K562 (cell line): ENCODE results near the gene LMTK2. TPM values are rescaled to one million over a fixed set of nuclear protein-coding genes. Genes with fewer than 3 reads are reported as not detected.

Experiments
- ATAC-seq: fragments of 200-7000 bp; cut with Tn5 transposase; 3 replicates; pipeline ENCODE4 v1.9.1; 2020; ENCODE audit warnings: moderate library complexity
- BruUV-seq: library from RNA; stranded (reverse); fragments of 400-500 nt; replicated peaks from 2 replicates; lab custom pipeline; 2021; lab: Mats Ljungman, UMichigan
- CTCF ChIA-PET: fragments of 300-600 bp; formaldehyde crosslinking; extraction: SDS; loops from one replicate; lab custom pipeline; 2021; ENCODE audit warnings: low intra/inter-chr PET ratio; lab: Yijun Ruan, JAX
- POLR2A ChIA-PET: fragments of 300-600, 350-650 bp; sonication (Branson Sonifier 250); formaldehyde crosslinking; extraction: SDS; loops from one replicate; lab custom pipeline; 2021; ENCODE audit warnings: antibody characterized with exemption, inconsistent platforms; lab: Yijun Ruan, JAX
- DNase-seq, 4 experiments: peaks; one replicate each; pipeline versions ENCODE4 v3.0.0 to v3.0.0-alpha.2; 2011 to 2018; ENCODE audit warnings: low spot score in 3 of 4, mixed read lengths in 3 of 4; ENCODE audit errors: extremely low read depth in 1 of 4
- FAIRE-seq: peaks from 2 replicates; lab custom pipeline; 2011; peaks lifted over from hg19 to GRCh38; lab: Jason Lieb, UNC
- H2AFZ ChIP-seq: 2 replicates; pipeline ENCODE4 v1.6.0; 2011; ENCODE audit warnings: low read depth, low read length, control low read depth, inconsistent platforms
- H3K27ac ChIP-seq: fragments of 200-600 bp; 3 replicates; pipeline ENCODE4 v1.8.0; 2011; ENCODE audit warnings: low read depth, mild to moderate bottlenecking, control low read depth, inconsistent platforms, low read length, moderate library complexity, mixed read lengths; ENCODE audit errors: extremely low read depth
- H3K27me3 ChIP-seq, 2 experiments: fragments of 300-600 bp in 1 of 2; 2 replicates in 1 of 2; 3 replicates in 1 of 2; pipeline versions ENCODE4 v1.6.0 to v1.8.0; 2011; ENCODE audit warnings: inconsistent platforms in 2 of 2, low read length in 2 of 2, mild to moderate bottlenecking in 1 of 2, mixed read lengths in 1 of 2, moderate library complexity in 1 of 2; ENCODE audit not compliant: control insufficient read depth in 2 of 2, insufficient read depth in 2 of 2
- H3K36me3 ChIP-seq: fragments of 300-600 bp; 3 replicates; pipeline ENCODE4 v1.8.0; 2011; ENCODE audit warnings: mild to moderate bottlenecking, low read length, inconsistent platforms; ENCODE audit not compliant: control insufficient read depth, insufficient read depth
- H3K4me1 ChIP-seq, 2 experiments: fragments of 200-600 bp in 1 of 2; replicated peaks in 1 of 2; 2 replicates in 1 of 2; 3 replicates in 1 of 2; pipeline versions ENCODE4 v1.5.1 to v1.8.0; 2011; ENCODE audit warnings: inconsistent platforms in 2 of 2, low read length in 2 of 2, mild to moderate bottlenecking in 1 of 2, mixed read lengths in 1 of 2, moderate library complexity in 1 of 2; ENCODE audit not compliant: control insufficient read depth in 2 of 2, insufficient read depth in 2 of 2
- H3K4me2 ChIP-seq: 2 replicates; pipeline ENCODE4 v1.6.1; 2011; ENCODE audit warnings: low read length, control low read depth, inconsistent platforms, mixed read lengths; ENCODE audit not compliant: insufficient read depth
- H3K4me3 ChIP-seq: fragments of 200-600 bp; sonication (generic), shearing (Covaris generic); 2 replicates; pipeline ENCODE4 v1.5.1; 2016; ENCODE audit warnings: control low read depth, inconsistent platforms
- H3K79me2 ChIP-seq: fragments of 200-600 bp; 3 replicates; pipeline ENCODE4 v1.8.0; 2011; ENCODE audit warnings: low read length, inconsistent platforms; ENCODE audit not compliant: control insufficient read depth, insufficient read depth
- H3K9ac ChIP-seq, 2 experiments: 2 replicates each; pipeline versions ENCODE4 v1.6.0 to v1.6.1; 2011; ENCODE audit warnings: low read depth in 2 of 2, low read length in 2 of 2, control low read depth in 1 of 2, inconsistent platforms in 1 of 2, mild to moderate bottlenecking in 1 of 2, mixed read lengths in 1 of 2; ENCODE audit not compliant: insufficient read depth in 1 of 2
- H3K9me1 ChIP-seq: one replicate; pipeline ENCODE4 v1.6.0; 2011; ENCODE audit warnings: inconsistent platforms, mild to moderate bottlenecking, low read length, moderate library complexity; ENCODE audit not compliant: control insufficient read depth, insufficient read depth
- H3K9me3 ChIP-seq: replicated peaks from 2 replicates; pipeline ENCODE4 v1.5.1; 2011; ENCODE audit warnings: low read depth, low read length, inconsistent platforms; ENCODE audit not compliant: control insufficient read depth, insufficient read depth
- H4K20me1 ChIP-seq: replicated peaks from 2 replicates; pipeline ENCODE4 v1.6.1; 2011; ENCODE audit warnings: low read length, inconsistent platforms, mixed read lengths; ENCODE audit not compliant: control insufficient read depth, insufficient read depth
- ARID4B ChIP-seq: sonication (generic); formaldehyde crosslinking; IDR thresholded peaks from 2 replicates; pipeline ENCODE4 v1.8.0; 2022; ENCODE audit warnings: mild to moderate bottlenecking, missing genetic modification reagents
- CUX1 ChIP-seq: fragments of 200-800 bp; sonication (Bioruptor generic); IDR thresholded peaks from 2 replicates; pipeline ENCODE4 v1.6.1; 2016; ENCODE audit warnings: missing genetic modification characterization, missing compliant biosample characterization
- MNT ChIP-seq, 2 experiments: fragments of 450-650 bp; conservative IDR thresholded peaks; 2 replicates each; pipeline ENCODE4 v1.6.1; 2017; ENCODE audit warnings: mild to moderate bottlenecking in 2 of 2, moderate library complexity in 2 of 2
- UBTF ChIP-seq, 2 experiments: IDR thresholded peaks; 2 replicates each; pipeline ENCODE4 v1.6.1; 2012; ENCODE audit warnings: improper control_type of control experiment in 2 of 2, low read depth in 2 of 2, low read length in 2 of 2, borderline replicate concordance in 1 of 2
- ZNF436 ChIP-seq: fragments of 250-450, 450-650 bp; sonication (Bioruptor Pico); formaldehyde crosslinking; IDR thresholded peaks from 2 replicates; pipeline ENCODE4 v1.7.0; 2020; ENCODE audit warnings: mild to moderate bottlenecking
- WGBS: fragments of 100-300 bp; shearing (Covaris generic); methylation state at CpG from one replicate; pipeline ENCODE4 v1.1.6; 2016; ENCODE audit warnings: low coverage, mixed read lengths; ENCODE audit not compliant: insufficient coverage; ENCODE audit errors: missing lambda C conversion rate; 5-methylcytosine and 5-hydroxymethylcytosine counted together
- in situ Hi-C: fragments of 300-500 bp; cut with MboI; formaldehyde crosslinking; loops from 4 replicates; pipeline ENCODE4 v1.15.0; 2018; ENCODE audit warnings: inconsistent platforms, mixed read lengths
- intact Hi-C: fragments of 100-400 bp; cut with micrococcal nuclease; formaldehyde crosslinking; loops from 2 replicates; pipeline ENCODE4 v1.14.2; 2022
- polyA plus RNA-seq, 8 experiments: library from polyadenylated mRNA; depleted of rRNA in 4 of 8; stranded (reverse) in 5 of 8; unstranded in 3 of 8; fragments of >200 nt; fragmentation: Nextera tagmentation in 2 of 8; fragmentation: Illumina TruSeq in 1 of 8; extraction: Ambion mirVana in 2 of 8; extraction: Trizol in 1 of 8; gene quantifications; 2 replicates each; pipeline versions ENCODE4 v1.2.1 to v1.2.3, GENCODE V29; 2011 to 2014; ENCODE audit warnings: inconsistent platforms in 1 of 8, missing spikeins in 1 of 8
- total RNA-seq, 7 experiments: library from RNA; depleted of rRNA in 6 of 7; stranded (reverse); fragments of >200 nt in 6 of 7; fragmentation: Illumina TruSeq in 2 of 7; extraction: Trizol in 2 of 7; gene quantifications; 2 replicates each; pipeline versions ENCODE4 v1.2.1 to v1.2.3, GENCODE V29; 2011 to 2021; ENCODE audit warnings: low replicate concordance in 1 of 7

Gene LMTK2
- total and polyA plus RNA-seq, 9 of the 15 experiments (the other 6 are each of a cell fraction or from before 2014, with no cell fraction given), result 0.78 to 16.4 (median 6.3) TPM

- Histone ChIP-seq H3K9me3 (no peaks in the 10 kb centered on the region), H3K27ac (no peak overlapping the region), H3K27me3 (no peaks in the 10 kb centered on the region), H3K4me3 (no peak overlapping the region), H4K20me1 (peaks cover 4% of the 10 kb centered on the region; the same call in 1 of the 2 replicates), H3K9me1 (no peaks in the 10 kb centered on the region), H3K9ac (no peak overlapping the region), H3K36me3 (peaks cover 53% of the 10 kb centered on the region; the same call in 2 of the 3 replicates), H3K4me1 (no peaks in the 10 kb centered on the region; a peak in 1 of 5 replicates), H3K4me2 (no peak overlapping the region), H3K79me2 (no peaks in the 10 kb centered on the region), H2AFZ (no peak overlapping the region)
- FAIRE-seq (no peak), DNase-seq (no peak), ATAC-seq (no peak)
- no TSS peak for BruUV-seq
- POLR2A ChIA-PET, result interaction anchor here (0.6 kb wide), 1 partner anchor 80 kb away, joined by 3 read pairs; no protein-coding TSS in a partner anchor
- in situ Hi-C loops, result no loop called here
- 88% methylated on average over 22 of the region's 22 CpGs for WGBS
- CTCF ChIA-PET, result no interaction called here
- intact Hi-C loops, result no loop called here
- TF ChIP-seq ZNF436 (no peak), UBTF (IDR thresholded peaks at IDR 0.05; ENCODE audit: borderline replicate concordance in 1 of 2, low read depth in 2 of 2, low read length in 2 of 2) (no peak), CUX1 (CRISPR knock-in tag) (no peak), MNT (conservative IDR thresholded peaks at IDR 0.05) (no peak), ARID4B (CRISPR knock-in tag) (no peak)
These were observed 86.3 kb downstream of the LMTK2 start for GRCh38 chr7:98192781-98193457.
